Stimulated activated CD4-positive, alpha-beta T cell treated with anti-CD3 and anti-CD28 coated beads, Interleukin-1b, Interleukin-23, amount 100 ng/mL, for 24 hours (primary cell): ENCODE measurements around the gene TAF1B.
"Not testable (repeated sequence)": the region's sequence is repeated elsewhere in the genome, so short reads cannot be mapped to it uniquely, and the experiment has no call there.

ENCODE experiments used
- DNase-seq, 4 experiments: peaks; one replicate each; pipeline ENCODE4 v3.0.0-alpha.2; 2020; ENCODE audit warnings: low read depth in 4 of 4, low spot score in 1 of 4

TAF1B gene

DNA sequence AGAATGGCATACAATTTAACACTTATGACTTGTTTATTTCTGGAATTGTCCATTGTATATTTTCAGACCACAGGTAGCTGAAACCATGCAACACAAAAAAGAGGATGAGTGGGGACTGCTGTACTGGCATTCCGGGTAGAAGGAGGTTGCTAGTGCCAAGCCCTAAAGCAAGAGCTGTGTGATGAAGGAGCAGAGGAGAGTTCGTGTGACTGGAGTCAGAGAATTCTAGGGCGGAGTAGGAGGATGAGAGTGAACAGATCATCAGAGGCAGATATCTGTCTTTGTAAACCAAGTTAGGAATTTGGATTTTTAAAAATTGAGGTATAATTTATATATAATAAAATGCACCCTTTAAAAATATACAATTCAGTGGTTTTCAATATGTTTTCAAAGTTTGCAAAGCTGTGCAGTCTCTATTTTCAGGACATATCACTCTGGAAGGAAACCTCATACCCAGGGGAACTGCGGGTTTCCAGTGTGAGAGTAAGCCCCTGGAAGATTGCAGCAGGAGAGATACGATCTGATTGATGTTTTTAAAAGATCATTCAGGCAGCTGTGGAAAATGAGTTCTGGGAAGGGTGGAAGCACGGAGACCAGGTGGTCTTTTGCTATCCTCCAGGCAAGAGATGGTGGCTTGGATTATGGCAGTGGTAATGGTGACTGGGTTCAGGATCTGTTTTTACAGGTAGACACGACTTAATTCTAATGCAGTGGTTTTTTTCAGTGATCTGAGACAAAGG, 36.4 kb downstream of the TAF1B start:
- no peak for DNase-seq

DNA sequence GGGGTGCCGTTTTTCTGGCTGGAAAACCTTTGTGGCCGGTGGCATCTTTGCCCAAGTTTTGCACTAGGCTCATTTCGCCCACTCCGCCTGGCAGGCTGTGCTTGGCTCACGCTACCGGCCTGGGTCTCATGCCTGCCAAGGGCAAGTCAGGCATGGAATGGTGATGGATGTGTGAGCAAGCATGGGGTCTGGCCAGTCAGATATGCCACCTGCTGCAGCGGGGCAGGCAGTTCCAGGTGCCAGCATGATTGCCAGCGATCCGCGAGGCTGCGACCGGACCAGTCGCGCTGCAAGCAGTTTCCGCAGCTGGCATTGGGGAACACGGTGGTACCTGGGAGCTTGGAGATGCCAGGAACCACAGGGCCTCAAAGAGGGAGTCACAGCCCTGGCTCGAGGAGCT, 40.6 kb downstream of the TAF1B start:
- no peak for DNase-seq

DNA sequence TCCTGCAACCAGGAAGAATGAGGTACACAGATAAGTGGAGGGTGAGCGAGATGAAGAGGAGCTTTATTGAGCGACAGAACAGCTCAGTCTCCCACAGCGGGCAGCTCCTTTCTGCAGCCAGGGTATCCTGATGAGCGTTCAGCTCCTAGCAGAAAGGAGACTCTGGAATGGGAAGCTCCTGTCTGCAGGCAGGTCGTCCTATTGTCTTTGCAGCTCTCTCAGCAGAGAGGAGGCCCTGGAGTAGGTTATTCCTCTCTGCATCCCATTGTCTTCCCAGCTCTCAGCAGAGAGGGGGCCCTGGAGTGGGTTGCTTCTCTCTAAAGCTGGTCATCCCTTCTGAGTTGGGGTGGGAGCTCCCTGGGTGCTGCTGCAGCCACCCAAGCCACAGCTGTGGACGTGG, 41.2 kb downstream of the TAF1B start:
- no peak for DNase-seq

DNA sequence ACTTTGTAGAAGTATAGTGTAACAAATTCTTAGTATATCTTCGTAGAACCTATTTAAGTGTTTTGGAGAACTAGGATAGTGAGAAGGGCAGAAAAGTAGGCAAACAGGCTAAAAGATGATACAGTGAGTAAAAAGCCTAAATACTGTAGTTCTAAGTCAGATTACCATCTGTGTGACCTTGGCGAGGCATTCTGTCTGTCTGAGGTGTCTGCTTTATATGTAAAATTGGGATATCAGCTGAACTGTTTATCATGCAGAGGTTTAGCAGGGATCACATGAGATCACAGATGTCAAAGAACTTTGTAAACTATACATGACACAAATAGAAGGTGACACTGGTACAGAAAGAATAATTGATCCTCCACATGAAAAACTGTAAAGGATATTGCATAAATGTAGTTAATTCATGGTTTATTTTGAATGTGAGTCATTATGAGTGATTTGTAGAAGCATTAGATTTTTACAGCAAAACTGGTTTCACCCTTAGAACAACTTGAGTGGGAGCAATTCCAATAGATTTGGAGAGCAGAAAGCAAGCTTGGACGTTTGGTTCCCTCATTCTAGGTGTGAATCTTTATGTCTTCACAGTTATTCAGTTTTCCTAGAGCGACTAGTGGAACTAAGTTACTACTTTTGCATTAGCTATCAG, 41.9 kb downstream of the TAF1B start:
- DNase-seq, result no peak

DNA sequence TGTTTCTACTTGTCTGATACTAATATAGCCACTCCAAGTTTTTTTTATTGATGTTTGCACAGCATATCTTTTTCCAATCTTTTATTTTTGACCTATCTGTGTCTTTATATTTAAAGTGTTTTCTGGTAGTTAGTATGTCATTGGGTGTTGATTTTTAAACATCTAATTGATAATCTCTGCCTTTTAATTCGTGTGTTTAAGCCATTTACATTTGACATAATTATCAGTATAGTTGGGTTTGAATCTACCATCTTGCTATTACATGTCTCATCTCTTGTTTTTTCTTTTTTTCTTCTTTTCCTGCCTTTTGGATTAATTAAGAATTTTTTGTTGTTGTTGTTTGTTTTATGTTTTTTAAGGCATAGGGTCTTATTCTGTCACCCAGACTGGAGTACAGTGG, 44.2 kb downstream of the TAF1B start:
- no peak for DNase-seq

DNA sequence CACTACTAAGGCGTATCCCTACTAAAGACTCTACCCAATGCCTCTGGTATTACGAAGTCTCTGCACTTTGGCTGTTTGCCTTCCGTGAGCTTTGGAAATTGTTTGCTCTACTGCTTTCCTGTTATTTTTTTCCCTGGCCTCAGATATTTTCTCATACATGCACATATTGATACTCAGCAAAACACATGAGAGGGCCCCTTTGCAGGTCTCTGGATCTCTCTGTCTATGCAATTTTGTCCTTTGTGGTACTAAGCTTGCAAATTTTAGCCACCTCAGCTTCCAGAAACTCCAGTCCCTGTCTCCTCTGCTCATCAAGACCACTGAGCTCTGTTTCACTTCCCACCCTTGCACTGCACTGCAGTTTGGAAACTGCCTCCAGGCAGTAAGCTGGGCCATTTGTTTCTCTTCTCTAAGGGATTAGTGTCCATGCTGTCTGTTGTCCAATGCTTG, 46.6 kb downstream of the TAF1B start:
- no peak for DNase-seq

DNA sequence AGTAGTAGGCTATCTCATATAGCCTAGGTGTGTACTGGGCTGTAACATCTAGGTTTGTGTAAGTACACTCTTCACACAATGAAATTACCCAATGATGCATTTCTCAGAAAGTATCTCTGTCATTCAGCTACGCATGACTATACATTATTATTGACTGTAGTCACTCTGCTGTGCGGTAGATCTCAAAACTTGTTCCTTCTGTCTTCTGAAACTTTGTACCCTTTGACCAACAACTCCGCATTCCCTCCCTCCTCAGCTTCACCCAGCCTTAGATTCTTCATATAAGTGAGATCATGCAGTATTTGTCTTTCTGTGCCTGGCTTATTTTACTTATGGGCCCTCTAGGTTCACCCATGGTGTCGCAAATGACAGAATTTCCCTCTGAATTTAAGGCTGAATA, 49.0 kb downstream of the TAF1B start:
- DNase-seq, result no peak

DNA sequence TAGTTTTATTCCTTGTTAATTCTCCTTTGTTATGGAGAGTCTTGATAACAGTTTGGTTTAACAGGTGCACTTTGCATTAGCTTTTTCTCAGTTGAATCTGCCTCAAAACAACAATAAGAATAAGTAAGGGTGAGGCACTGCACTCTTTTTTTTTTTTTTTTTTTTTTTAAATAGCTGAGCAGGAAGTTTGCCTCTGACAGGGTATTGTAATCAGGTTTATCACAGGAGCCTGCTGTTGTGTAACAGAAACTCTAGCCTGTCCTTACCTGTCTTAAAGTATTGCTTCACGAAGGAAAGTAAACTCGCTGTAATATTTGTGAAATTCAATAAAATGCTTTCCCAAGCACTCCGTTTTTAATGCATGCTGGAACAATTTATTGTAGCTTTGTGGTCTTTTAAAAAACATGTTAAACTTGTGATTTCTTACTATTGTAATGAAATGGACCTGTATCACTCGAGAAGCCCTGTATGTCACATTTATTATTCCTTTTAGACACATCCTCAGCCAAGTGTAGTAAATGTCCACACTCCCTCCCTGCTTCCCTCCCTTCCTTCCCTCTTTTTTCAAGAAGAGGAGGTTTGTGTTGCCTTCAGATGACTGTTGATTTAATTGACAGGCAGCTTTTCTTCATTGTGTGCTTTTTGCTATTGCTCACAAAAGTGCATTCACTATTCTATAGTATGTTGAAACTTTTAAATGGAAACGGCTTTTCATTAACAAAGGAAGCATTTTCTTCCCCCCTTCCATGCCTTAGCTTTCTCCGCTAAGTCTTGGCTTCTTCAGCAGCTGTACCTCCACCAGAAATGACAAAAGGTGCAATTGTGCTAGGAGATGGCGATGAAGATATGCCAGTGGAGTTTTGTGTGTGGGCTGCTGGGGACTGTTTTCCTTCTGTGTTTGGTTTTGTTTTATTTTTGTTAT, 52.7 kb downstream of the TAF1B start:
- DNase-seq, result no peak

DNA sequence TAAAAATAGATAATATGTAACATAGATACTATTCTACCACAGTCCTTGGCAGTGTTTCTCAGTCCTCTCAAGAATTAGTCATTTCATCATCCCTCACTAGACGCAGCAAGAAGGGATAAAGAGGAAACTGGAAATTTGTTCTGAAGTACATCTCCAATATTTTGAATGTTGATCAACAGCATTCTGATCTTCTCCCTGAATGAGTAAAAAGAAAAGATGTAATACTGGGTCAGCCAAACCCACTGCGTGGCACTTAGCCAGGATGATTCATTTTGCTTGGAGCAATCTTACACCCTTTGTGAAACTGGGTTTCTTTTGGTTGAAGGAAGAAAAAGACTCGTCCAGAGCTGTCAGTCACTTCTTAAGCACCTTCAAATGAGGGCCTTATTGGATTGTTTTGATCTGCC, 54.1 kb downstream of the TAF1B start:
- peak in 3 of 4 experiments; percentile 14 to 57 (median 27) for DNase-seq

DNA sequence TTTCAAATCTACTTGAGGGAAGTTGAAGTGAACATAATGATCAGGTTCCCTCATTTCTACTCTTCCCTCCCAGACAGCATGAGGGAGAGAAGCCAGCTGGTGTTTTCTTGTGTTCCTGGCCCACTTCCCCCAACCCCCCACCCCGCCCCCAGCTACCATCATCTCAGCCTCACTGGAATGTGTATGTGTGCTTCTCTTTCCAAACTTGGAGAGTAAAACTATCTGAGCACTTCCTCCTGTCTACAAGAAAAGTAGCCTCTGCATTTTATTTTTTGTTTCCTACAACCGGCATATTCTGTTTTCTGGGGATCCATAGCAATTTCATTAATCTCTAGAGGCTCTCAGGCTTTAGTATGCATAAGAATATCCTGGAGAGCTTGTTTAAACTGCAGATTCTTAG, 54.6 kb downstream of the TAF1B start:
- no peak for DNase-seq

DNA sequence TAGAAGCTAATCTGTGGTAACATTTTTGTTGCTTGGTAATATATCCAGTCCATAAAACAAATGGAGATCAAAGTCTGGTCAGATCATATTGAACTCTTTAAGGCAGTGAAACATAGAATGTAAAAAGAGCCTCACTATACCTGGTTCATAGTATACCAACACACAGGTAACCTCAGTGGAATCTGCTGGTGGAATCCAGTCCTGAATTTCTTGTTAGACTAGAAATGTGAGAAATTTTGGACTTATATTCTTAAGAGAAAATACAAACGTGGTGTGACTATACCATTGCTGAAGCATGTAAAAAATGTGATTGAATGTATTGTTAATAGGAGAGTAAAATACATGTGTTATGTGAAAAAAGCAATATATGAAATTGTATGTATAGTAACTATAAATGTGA, 62.1 kb downstream of the TAF1B start:
- no peak for DNase-seq

DNA sequence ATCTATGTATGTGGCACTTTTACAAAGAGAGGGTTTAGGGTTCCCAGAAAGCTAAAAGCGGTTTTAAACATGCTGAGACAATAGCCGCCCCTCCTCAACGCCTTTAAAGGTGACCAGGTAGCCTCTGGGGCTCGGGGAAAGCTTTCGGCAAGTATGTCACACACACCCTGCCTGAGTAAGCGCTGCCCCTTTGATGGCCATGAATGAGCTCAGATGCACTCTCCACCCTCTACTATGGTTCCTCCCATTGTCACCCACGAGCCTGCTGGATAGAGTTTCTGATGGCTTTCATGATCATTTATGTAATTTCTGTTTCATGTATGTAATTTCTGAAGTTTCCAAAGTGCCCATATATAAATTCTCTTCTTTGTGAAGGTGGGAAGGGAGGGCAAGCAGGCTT, 64.1 kb downstream of the TAF1B start:
- DNase-seq, result no peak

DNA sequence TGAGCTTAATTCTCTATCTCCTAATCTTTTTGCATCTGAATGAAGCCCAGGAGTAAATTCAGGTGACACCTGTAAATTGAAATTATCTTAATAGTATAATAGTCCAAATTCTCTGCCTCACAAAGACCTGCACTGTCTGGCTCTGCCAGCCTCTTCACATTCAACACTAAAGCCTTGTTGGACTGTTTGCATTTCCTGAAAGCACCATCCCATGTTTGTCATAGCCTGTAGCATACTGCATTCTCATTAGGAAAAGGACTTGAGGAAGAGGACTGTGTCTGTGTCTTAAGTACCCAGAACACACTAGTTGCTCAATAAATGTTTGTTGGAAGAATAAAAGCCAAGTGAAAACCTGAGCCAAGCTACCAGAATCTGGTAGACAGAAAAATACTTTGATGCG, 65.4 kb downstream of the TAF1B start:
- no peak for DNase-seq

DNA sequence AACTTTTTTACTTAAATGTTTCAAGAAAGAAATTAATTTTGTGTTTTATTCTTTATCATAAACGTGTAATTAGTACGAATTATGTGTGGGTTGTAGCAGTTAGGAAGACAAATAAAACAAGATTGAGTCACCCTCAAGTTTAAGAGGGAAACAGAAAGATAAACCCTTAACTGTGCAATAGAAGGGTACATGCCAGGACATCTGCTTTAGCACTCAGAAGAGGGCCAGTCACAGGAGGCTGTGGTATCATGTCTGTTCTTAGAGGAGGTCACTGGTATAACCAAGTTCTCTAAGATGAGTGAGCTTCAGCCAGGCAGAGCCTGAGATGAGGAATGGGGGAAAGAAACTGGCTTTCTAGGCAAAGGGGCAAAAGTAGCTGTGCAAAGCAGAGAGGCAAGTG, 65.8 kb downstream of the TAF1B start:
- DNase-seq, result no peak

DNA sequence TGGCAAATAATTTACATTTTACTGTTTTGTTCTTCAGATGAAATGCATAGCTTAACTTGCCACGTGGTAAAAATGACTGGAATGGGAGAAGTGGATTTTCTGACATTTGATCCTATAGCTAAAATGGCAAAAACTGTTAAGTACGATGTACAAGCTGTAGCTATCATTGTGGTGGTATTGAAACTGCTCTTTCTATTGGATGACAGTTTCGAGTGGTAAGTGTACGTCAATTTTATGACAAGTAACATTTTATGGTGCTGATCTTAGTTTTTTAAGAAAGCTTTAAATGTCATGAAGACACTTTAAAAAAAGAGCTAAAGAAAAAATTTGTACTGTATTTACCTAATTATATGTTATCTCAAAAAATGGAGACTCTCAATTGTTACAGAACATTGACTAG, 67.4 kb downstream of the TAF1B start:
- no peak for DNase-seq

DNA sequence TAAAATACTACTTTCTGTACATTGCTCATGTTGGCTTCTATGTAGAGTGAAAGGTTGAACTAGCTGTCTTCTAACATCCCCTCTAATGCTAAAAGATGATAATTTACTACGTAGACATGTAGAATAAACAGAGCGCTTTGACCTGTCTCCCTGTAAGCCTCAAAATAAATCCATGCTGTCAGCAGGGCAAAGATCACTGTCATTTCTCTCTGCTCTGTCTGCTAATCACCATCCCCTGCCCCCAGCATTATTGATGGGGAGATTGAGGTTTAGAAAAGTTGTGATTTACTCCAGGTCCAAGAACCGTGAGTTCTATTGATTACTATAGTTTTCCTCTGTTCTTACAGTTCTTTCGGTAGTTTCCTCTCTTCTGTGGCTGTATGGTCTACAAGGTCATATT, 69.2 kb downstream of the TAF1B start:
- no peak for DNase-seq

DNA sequence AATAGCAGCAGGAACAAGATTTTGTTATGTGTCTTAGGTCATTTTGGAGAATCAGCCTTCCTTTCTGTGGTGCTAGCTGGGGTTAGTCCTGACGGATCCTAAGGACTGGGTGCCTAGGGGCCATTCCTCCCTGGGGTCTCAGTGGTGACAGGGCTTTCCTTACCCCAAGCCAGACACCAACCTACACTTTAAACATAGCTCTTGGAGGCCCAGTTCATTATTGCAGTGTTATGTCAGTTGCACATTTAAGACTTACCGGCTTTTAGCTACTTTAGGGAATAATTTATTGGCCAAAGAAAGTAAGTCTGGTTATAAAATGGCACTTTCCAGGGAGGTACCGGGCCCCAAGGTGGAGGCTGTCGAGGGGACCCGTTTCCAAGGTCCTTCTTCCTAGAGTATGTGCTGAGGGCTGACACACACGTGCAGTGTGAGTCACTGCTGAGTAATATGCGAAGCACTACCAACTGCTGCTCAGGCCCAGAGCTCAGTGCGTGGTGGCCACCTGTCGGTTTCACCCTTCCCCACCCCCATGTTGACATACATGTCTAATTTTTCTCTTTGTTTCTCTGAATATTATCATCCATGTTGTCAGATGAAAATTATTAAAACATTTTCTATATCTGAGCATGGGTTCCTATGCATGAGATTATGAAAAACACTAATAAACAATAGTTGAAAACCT, 71.3 kb downstream of the TAF1B start:
- DNase-seq, result peak in 3 of 4 experiments; percentile 13 to 50 (median 27)

DNA sequence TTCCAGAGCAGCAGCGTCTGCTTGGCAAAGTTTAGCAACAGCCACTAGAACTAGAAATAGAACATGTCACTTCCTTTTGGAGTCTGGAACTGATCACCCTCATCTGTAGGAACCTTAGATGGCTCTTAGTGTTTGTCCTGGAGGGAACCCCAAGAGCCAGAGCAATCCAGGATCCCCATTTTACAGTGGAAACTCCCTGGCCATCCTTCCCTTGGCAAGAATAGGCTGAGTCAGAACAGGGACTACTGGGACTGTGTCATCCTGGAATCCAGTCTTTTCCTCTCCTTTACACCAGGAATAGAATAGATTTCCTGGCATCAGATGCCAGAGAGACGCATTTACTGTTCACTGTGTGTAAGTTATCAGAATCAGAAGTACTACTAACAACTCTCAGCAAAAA, 75.0 kb downstream of the TAF1B start:
- no peak for DNase-seq

DNA sequence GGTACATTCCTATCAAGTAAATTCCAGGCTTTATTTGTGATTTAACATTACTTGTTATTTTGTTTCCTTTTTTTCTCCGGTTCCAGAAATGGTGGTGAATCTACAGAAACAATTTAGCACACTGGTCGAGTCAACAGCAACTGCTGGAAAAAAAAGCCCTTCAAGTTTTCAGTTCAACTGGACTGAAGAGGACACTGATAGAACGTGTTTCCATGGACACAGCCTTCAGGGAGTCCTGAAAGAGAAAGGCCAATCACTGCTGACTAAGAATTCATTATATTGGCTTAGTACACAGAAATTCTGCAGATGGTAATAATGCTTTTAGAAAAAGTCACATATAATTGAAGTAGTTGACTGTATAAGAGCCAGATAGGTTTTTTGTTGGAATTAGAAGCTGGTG, 76.2 kb downstream of the TAF1B start:
- DNase-seq, result no peak

DNA sequence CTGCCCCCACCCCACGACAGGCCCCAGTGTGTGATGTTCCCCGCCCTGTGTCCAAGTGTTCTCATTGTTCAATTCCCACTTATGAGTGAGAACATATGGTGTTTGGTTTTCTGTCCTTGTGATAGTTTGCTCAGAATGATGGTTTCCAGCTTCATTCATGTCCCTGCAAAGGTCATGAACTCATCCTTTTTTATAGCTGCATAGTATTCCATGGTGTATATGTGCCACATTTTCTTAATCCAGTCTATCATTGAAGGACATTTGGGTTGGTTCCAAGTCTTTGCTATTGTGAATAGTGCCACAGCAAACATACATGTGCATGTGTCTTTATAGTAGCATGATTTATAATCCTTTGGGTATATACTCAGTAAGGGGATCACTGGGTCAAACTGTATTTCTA, 83.7 kb downstream of the TAF1B start:
- not testable (repeated sequence) for DNase-seq

DNA sequence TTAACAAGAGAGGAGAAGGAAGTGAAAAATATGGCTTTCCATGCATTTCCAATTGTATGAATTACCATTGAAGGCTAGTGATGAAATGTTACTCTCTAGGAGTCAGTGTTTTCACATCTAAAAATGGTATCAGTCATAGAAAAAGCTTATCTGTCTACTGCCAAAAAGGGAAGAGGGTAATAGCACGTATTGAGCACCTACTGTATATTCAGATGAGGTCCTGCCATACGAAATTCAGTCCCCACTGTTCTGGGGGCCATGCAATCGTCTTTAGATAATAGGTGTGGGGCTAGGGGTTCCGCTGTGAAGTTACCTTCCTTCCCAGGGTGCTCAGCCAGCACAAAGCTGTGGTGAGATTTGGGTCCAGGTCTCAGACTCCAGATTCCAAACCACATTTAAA, 94.0 kb downstream of the TAF1B start:
- no peak for DNase-seq
